ENCODE measurements around the gene WAC.

WAC gene

GRCh38 chr10:28530751-28531150, 2.2 kb upstream of the WAC start:
- in situ Hi-C loops (cut with HindIII; ENCODE audit: low sequenced_read_pairs), result loop anchor here (25.0 kb wide), 1 partner anchor 93 kb away; no protein-coding TSS in a partner anchor

- in situ Hi-C loops (cut with HindIII; ENCODE audit: low sequenced_read_pairs), result loop anchor here (25.0 kb wide), 1 partner anchor 96 kb away; no protein-coding TSS in a partner anchor
Measured at GRCh38 chr10:28533186-28533564, 257 bp downstream of the WAC start.

- in situ Hi-C loops (cut with HindIII; ENCODE audit: low sequenced_read_pairs), result loop anchor here (25.0 kb wide), 1 partner anchor 96 kb away; no protein-coding TSS in a partner anchor
Measured at GRCh38 chr10:28533571-28534304, 820 bp downstream of the WAC start.

- in situ Hi-C loops (cut with HindIII; ENCODE audit: low sequenced_read_pairs), result loop anchor here (25.0 kb wide), 1 partner anchor 99 kb away; no protein-coding TSS in a partner anchor
Measured at GRCh38 chr10:28535846-28536245, 2.9 kb downstream of the WAC start.

GRCh38 chr10:28538595-28538994, 5.7 kb downstream of the WAC start:
- in situ Hi-C loops (cut with HindIII; ENCODE audit: low sequenced_read_pairs), result loop anchor here (25.0 kb wide), 1 partner anchor 101 kb away; no protein-coding TSS in a partner anchor

GRCh38 chr10:28540145-28540544, 7.2 kb downstream of the WAC start:
- in situ Hi-C loops (cut with HindIII; ENCODE audit: low sequenced_read_pairs), result loop anchor here (25.0 kb wide), 1 partner anchor 103 kb away; no protein-coding TSS in a partner anchor

- in situ Hi-C loops (cut with HindIII; ENCODE audit: low sequenced_read_pairs), result loop anchor here (25.0 kb wide), 1 partner anchor 105 kb away; no protein-coding TSS in a partner anchor
Measured at GRCh38 chr10:28541717-28542365, 8.9 kb downstream of the WAC start.

GRCh38 chr10:28542728-28543127, 9.8 kb downstream of the WAC start:
- in situ Hi-C loops (cut with HindIII; ENCODE audit: low sequenced_read_pairs), result loop anchor here (25.0 kb wide), 1 partner anchor 105 kb away; no protein-coding TSS in a partner anchor

GRCh38 chr10:28544058-28544457, 11.1 kb downstream of the WAC start:
- in situ Hi-C loops (cut with HindIII; ENCODE audit: low sequenced_read_pairs), result loop anchor here (25.0 kb wide), 1 partner anchor 107 kb away; no protein-coding TSS in a partner anchor

GRCh38 chr10:28545967-28546644, 13.2 kb downstream of the WAC start:
- in situ Hi-C loops (cut with HindIII; ENCODE audit: low sequenced_read_pairs), result loop anchor here (25.0 kb wide), 1 partner anchor 109 kb away; no protein-coding TSS in a partner anchor

- in situ Hi-C loops (cut with HindIII; ENCODE audit: low sequenced_read_pairs), result loop anchor here (25.0 kb wide), 1 partner anchor 112 kb away; no protein-coding TSS in a partner anchor
Measured at GRCh38 chr10:28548781-28549498, 16.0 kb downstream of the WAC start.

GRCh38 chr10:28551086-28551485, 18.2 kb downstream of the WAC start:
- in situ Hi-C loops (cut with HindIII; ENCODE audit: low sequenced_read_pairs), result no loop called here

GRCh38 chr10:28552775-28553174, 19.9 kb downstream of the WAC start:
- in situ Hi-C loops (cut with HindIII; ENCODE audit: low sequenced_read_pairs), result no loop called here

GRCh38 chr10:28554009-28554408, 21.1 kb downstream of the WAC start:
- in situ Hi-C loops (cut with HindIII; ENCODE audit: low sequenced_read_pairs), result no loop called here

GRCh38 chr10:28554952-28555351, 22.0 kb downstream of the WAC start:
- in situ Hi-C loops (cut with HindIII; ENCODE audit: low sequenced_read_pairs), result no loop called here

- in situ Hi-C loops (cut with HindIII; ENCODE audit: low sequenced_read_pairs), result no loop called here
Measured at GRCh38 chr10:28555358-28555757, 22.4 kb downstream of the WAC start.

- in situ Hi-C loops (cut with HindIII; ENCODE audit: low sequenced_read_pairs), result no loop called here
Measured at GRCh38 chr10:28556142-28556541, 23.2 kb downstream of the WAC start.

GRCh38 chr10:28558186-28558585, 25.3 kb downstream of the WAC start:
- in situ Hi-C loops (cut with HindIII; ENCODE audit: low sequenced_read_pairs), result no loop called here

- in situ Hi-C loops (cut with HindIII; ENCODE audit: low sequenced_read_pairs), result no loop called here
Measured at GRCh38 chr10:28558923-28559508, 26.1 kb downstream of the WAC start.

GRCh38 chr10:28559618-28560017, 26.7 kb downstream of the WAC start:
- in situ Hi-C loops (cut with HindIII; ENCODE audit: low sequenced_read_pairs), result no loop called here

All from DLD1 (cell line).